GM21528 (cell line): ENCODE results near the gene STK32C.
"Not testable (repeated sequence)": the region's sequence is repeated elsewhere in the genome, so short reads cannot be mapped to it uniquely, and the experiment has no call there.

Experiments
- ATAC-seq: cut with Tn5 transposase; IDR thresholded peaks from one replicate; pipeline ENCODE4 v1.9.1; 2021; ENCODE audit warnings: mild to moderate bottlenecking, moderate library complexity; ENCODE audit not compliant: unreplicated experiment, low FRiP score

STK32C gene

GRCh38 chr10:132307823-132308586 is at the start of gene STK32C:
Gene STK32C, minus strand, starts transcription at chr10:132307950. Its CDS starts 117 bp downstream, at chr10:132307833.
- ATAC-seq: peak; percentile 77

GRCh38 chr10:132356621-132357195 is 49.0 kb upstream of the STK32C start:
- ATAC-seq: no peak

GRCh38 chr10:132355754-132356153 is 48.0 kb upstream of the STK32C start:
- no peak for ATAC-seq

- no peak for ATAC-seq
These were observed 47.5 kb upstream of the STK32C start for GRCh38 chr10:132355297-132355696.

- no peak for ATAC-seq
These were observed 46.8 kb upstream of the STK32C start for GRCh38 chr10:132354356-132355094.

DNA sequence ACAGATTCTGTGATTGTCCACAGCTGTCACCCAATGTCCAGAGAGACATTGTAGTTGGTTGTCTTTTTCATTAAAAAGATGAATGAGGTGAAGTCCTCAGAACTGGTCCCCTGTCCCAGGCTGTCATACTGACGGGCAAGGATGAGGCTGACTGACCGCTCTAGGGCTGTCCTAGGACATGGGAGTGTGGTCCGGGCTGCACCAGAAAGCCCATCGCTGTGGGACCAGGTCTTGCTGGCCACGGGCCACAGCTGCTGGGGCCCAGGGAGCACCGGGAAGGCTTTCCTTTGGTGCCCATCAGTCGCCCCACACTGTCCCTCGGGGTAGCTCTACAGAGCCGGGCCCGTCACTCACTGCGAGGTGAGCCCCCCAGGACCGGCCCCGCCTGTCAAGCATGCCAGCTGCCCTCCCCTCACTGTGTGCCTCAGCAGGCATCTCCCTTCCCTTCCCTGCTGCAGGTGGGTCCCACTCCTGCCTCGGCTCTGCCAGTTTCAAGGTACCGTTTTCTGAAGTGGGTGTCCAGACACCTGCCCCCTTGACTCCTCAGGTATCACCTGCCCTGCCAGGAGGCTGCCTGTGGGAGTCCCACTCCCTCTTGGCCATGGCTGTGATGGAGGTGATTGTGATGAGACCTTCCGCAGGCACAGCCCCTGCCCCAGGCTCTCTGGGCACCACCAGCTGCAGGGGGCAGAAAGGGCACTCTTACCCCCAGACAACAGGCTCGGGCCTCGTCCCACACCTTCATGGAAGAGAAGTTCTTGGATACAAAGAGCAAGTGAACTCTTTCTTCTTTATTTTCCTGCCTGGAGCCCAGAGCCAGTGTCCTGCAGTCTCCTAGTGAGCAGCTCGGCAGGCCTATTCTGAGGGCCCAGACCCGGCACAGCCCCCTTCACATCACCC is 46.0 kb upstream of the STK32C start:
- no peak for ATAC-seq

DNA sequence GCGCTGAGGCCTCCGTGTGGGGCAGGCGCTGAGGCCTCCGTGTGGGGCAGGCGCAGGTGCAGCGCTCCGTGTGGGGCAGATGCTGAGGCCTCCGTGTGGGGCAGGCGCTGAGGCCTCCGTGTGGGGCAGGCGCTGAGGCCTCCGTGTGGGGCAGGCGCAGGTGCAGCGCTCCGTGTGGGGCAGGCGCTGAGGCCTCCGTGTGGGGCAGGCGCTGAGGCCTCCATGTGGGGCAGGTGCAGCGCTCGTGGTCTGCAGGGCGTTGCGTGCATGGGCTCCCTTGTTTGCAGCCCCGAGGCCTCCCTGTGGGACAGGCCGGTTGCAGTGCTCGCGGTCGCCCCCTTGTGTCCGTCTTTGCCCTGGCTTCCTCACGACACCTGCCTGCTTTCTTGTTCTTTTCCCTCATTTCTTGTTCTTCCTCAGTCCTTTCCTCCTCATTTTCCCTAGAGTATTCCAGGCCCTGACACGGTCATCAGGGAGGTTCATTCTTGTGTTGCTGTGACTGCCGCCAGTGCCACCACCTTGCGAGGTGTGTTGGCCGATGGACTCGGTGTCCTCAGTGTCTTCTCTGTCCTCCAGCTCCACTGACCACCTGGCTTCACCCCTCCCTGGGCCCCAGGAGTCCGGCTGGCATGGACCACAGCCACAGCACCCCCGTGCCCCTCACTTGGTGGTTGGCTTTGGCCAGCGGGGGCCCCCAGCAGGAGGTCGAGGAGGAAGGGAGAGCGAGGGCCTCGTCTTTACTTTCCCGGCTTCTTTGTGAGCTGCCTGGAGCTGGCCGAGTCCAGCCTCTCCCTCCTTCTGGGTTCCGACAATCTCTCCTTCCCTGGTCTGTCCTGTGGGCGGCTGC is 44.9 kb upstream of the STK32C start:
- not testable (repeated sequence) for ATAC-seq

- no peak for ATAC-seq
These were observed 43.9 kb upstream of the STK32C start for GRCh38 chr10:132351611-132352010.

DNA sequence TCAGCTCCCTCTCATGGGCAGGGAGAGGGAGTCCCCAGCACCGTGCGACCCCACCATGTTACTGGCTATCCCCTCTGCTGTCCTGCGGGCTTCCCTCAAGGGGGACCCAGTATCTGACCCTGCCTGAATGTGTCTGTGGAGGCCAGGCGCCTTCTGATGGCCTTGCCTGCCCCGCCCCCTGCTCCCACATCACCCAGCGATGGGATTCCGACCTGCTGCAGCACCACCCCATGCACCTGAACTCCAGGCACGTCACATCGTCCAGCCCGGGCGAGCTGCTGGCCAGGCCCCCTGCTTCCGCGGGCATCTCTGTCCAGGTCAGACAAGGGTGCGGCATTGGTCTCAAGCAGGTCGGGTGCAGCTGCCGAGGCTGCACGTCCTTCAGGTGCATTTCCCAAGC is 43.2 kb upstream of the STK32C start:
- ATAC-seq: no peak

GRCh38 chr10:132350391-132350790 is 42.6 kb upstream of the STK32C start:
- no peak for ATAC-seq

GRCh38 chr10:132349766-132350165 is 42.0 kb upstream of the STK32C start:
- ATAC-seq: no peak

DNA sequence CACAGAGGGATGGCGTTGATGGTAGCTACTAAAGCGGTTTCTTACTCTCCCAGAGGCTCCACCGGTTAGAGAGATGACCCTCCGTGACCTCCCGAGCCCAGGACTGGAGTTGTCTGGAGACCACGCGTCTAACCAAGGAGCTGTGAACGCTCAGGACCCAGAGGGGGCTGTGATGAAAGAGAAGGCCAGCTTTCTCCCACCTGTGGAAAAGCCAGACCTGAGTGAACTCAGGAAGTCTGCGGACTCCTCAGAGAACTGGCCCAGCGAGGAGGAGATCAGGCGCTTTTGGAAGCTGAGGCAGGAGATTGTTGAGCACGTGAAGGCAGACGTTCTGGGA is 40.1 kb upstream of the STK32C start:
- no peak for ATAC-seq

DNA sequence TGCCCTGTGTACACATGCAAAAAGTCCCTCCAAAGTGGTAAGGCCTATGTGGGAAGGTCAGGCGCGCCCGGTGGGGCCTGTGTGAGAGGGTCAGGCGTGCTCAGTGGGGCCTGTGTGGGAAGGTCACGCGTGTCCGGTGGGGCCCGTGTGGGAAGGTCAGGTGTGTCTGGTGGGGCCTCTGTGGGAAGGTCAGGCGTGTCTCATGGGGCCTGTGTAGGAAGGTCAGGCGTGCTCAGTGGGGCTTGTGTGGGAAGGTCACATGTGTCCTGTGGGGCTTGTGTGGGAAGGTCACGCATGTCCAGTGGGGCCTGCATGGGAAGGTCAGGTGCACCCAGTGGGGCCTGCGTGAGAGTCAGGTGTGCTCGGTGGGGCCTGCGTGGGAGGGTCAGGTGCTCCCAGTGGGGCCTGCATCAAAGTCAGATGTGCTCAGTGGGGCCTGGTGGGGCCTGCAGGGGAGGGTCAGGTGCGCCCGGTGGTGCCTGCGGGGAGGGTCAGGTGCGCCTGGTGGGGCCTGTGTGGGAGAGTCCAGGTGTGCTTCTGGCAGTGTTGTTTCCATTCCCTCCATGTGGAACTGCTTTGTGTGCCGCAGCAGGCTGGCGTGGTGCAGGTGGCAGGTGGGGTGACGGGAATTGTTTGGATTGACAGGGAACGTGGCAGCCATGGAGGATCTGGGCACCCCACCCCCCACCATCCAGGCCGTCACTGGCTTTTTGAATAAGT is 39.6 kb upstream of the STK32C start:
- ATAC-seq: no peak

- ATAC-seq: no peak
These were observed 39.1 kb upstream of the STK32C start for GRCh38 chr10:132346806-132347205.

- ATAC-seq: no peak
These were observed 37.6 kb upstream of the STK32C start for GRCh38 chr10:132345345-132345744.

DNA sequence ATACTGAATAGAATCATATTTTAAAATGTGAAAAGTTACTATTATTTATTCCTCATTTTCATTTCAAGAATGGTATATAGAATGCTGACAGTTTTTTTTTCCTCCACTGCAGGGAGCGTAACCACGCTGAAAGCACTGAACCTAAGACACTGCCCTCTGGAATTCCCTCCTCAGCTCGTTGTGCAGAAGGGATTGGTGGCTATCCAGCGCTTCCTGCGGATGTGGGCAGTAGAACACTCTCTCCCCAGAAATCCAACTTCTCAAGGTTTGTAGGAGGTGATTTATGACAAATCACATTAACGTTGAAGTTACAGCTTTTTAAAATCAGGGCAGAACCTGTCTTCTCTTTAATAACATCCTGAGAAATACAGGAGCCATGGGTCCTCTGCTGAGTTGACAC is 36.6 kb upstream of the STK32C start:
- no peak for ATAC-seq

DNA sequence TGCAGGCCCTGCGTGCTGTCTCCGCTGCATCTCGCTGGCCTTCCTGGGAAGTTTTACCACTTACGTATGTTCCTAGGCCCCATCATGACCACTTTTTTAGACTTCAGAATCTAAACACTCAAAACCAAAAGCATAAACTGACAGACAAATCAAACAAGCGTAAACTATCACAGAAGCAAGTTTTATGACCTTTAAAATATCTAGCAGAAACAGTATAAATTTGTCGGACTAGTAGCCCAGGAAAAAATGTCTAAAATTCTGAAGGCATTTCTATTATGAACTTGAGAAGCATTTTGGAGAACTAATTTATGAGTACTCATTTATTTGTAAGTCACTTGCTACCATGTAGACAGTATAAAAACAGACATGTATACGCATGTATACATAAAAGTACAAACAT is 34.8 kb upstream of the STK32C start:
- ATAC-seq: no peak

- ATAC-seq: no peak
These were observed 34.0 kb upstream of the STK32C start for GRCh38 chr10:132341781-132342180.

GRCh38 chr10:132341017-132341416 is 33.3 kb upstream of the STK32C start:
- ATAC-seq: no peak
